Activated CD8-positive, alpha-beta T cell treated with anti-CD3 and anti-CD28 coated beads for 36 hours (primary cell): ENCODE results near the gene GPC5. TPM values are rescaled to one million over a fixed set of nuclear protein-coding genes. Genes with fewer than 3 reads are reported as not detected.

Experiments
- ATAC-seq: fragments of 200-7000 bp; cut with Tn5 transposase; one replicate; pipeline ENCODE4 v1.10.0; 2021; ENCODE audit warnings: mild to moderate bottlenecking, moderate library complexity
- CTCF ChIA-PET: fragments of 350-600 bp; sonication (Branson Sonifier 250); formaldehyde crosslinking; loops from one replicate; lab custom pipeline; 2021; ENCODE audit warnings: antibody characterized with exemption; lab: Charles Lee
- POLR2A ChIA-PET: fragments of 350-600 bp; sonication (Branson Sonifier 250); formaldehyde crosslinking; loops from one replicate; lab custom pipeline; 2021; ENCODE audit warnings: antibody characterized with exemption; lab: Charles Lee
- DNase-seq: peaks from one replicate; pipeline ENCODE4 v3.0.0-alpha.2; 2020
- H3K27ac Mint-ChIP-seq: one replicate; pipeline ENCODE4 v1.8.0; 2021; ENCODE audit warnings: mild to moderate bottlenecking, mixed read lengths
- H3K27me3 Mint-ChIP-seq: one replicate; pipeline ENCODE4 v1.8.0; 2021; ENCODE audit warnings: mixed read lengths
- H3K36me3 Mint-ChIP-seq: one replicate; pipeline ENCODE4 v1.8.0; 2021; ENCODE audit warnings: low read depth, mixed read lengths
- H3K4me1 Mint-ChIP-seq: one replicate; pipeline ENCODE4 v1.8.0; 2021; ENCODE audit warnings: low read depth, mixed read lengths
- H3K4me3 Mint-ChIP-seq: one replicate; pipeline ENCODE4 v1.8.0; 2021; ENCODE audit warnings: mild to moderate bottlenecking, moderate library complexity, mixed read lengths
- H3K9me3 Mint-ChIP-seq: one replicate; pipeline ENCODE4 v1.8.0; 2021; ENCODE audit warnings: mixed read lengths
- intact Hi-C: fragments of 100-400 bp; cut with micrococcal nuclease; formaldehyde crosslinking; loops from one replicate; pipeline ENCODE4 v1.10.0; 2022
- total RNA-seq, 2 experiments: library from RNA; stranded (reverse); gene quantifications; one replicate each; pipeline ENCODE4 v1.2.3, GENCODE V29; 2021
- TF ChIP-seq, protein P1 (sequence below): fragments of 200-600 bp; IDR thresholded peaks from one replicate; pipeline ENCODE4 v1.8.0; 2022; ENCODE audit warnings: antibody characterized with exemption, mild to moderate bottlenecking

Gene GPC5
- total RNA-seq, 2 experiments from 2014 or later: 0.13 to 0.14 TPM

DNA sequence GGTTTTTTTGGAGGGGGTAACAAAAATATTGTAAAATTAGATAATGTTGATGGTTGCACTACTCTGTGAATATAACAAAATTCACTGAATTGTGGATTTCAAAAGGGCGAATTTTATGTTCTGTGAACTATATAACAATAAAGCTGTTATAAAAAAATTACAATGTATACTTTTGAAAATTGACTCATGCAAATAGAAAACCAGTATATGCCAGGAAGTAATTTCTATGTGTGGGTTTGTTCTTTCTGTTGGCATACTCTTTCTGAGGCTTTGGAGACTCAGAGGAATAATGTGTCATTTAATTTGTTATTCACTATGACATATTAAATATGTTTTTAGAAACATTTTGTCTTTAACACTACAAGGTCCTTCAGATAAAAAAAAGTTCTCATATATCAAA is 310.1 kb downstream of the GPC5 start:
- no peak for DNase-seq
- POLR2A ChIA-PET: no interaction called here
- CTCF ChIA-PET: interaction anchor here (2.9 kb wide), 1 partner anchor 13 kb away, joined by 12 read pairs; no protein-coding TSS in a partner anchor
- Mint-ChIP-seq H3K36me3 (no peaks in the 10 kb centered on the region), H3K27me3 (no peaks in the 10 kb centered on the region), H3K4me3 (no peak overlapping the region), H3K4me1 (no peaks in the 10 kb centered on the region), H3K9me3 (no peaks in the 10 kb centered on the region), H3K27ac (no peak overlapping the region)
- no peak for ATAC-seq
- intact Hi-C loops: no loop called here
- TF ChIP-seq, protein P1, sequence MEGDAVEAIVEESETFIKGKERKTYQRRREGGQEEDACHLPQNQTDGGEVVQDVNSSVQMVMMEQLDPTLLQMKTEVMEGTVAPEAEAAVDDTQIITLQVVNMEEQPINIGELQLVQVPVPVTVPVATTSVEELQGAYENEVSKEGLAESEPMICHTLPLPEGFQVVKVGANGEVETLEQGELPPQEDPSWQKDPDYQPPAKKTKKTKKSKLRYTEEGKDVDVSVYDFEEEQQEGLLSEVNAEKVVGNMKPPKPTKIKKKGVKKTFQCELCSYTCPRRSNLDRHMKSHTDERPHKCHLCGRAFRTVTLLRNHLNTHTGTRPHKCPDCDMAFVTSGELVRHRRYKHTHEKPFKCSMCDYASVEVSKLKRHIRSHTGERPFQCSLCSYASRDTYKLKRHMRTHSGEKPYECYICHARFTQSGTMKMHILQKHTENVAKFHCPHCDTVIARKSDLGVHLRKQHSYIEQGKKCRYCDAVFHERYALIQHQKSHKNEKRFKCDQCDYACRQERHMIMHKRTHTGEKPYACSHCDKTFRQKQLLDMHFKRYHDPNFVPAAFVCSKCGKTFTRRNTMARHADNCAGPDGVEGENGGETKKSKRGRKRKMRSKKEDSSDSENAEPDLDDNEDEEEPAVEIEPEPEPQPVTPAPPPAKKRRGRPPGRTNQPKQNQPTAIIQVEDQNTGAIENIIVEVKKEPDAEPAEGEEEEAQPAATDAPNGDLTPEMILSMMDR: no peak

DNA sequence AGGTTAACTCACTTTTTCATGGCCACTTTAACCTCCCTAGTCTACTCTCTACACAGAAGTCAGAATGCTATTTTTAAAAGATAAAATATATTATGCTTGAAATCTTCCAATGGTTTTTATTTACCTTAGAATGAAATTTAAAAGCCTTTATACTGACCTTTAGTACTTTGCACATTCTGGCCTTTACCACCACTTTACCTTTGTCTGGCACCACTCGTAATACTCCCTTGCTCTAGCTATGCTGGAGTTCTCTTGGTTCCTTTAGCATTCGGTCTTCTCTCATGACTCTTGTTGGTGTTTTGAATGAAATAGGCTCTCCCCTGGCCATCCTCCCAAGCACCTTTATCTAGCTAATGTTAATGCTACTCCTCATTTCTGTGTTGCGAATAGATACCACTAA is 310.8 kb downstream of the GPC5 start:
- Mint-ChIP-seq H3K4me1 (no peaks in the 10 kb centered on the region), H3K36me3 (no peaks in the 10 kb centered on the region), H3K27me3 (no peaks in the 10 kb centered on the region), H3K4me3 (no peak overlapping the region), H3K27ac (no peak overlapping the region), H3K9me3 (no peaks in the 10 kb centered on the region)
- ChIA-PET CTCF (interaction anchor here (2.9 kb wide), 1 partner anchor 12 kb away, joined by 12 read pairs; no protein-coding TSS in a partner anchor), POLR2A (no interaction called here)
- no peak for ATAC-seq
- intact Hi-C loops: no loop called here
- no peak for DNase-seq
- TF ChIP-seq, protein P1: no peak

DNA sequence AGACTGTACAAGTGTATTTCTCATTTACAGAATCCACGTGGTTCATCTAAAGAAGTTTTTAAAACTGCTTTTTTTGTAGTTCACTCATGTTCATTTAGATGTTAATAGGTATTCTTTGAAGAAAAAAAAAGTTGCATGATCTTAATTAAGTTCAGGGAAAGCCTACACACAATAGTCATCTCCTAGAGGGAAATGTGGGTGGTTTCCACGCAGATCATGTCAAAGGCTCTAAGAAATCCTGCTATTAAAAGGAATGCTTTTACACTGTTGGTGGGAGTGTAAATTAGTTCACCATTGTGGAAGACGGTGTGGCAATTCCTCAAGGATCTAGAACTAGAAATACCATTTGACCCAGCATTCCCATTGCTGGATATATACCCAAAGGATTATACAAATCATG is 312.3 kb downstream of the GPC5 start:
- no peak for ATAC-seq
- H3K9me3 Mint-ChIP-seq: no peaks in the 10 kb centered on the region
- H3K27me3 Mint-ChIP-seq: no peaks in the 10 kb centered on the region

DNA sequence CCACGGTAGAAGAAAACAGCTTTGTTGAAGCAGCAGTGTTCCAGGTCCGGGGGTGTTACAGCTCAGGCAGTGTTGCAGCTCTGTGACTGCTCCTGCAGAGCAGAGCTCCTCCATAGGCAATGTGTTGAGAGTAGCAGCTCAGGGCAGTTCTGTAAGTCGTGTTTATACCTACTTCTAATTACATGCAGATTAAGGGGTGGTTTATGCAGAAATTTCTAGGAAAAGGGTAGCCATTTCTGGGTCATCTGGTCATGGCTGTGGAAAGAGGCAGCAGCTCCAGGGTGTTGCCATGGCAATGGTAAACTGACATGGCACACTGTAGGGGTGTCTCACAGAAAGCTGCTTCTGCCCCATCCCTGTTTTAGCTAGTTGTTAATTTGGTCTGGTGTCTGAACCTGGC is 316.4 kb downstream of the GPC5 start:
- CTCF ChIA-PET: no interaction called here

More for the DNA sequence above, 312.3 kb downstream of the GPC5 start:
- no peaks in the 10 kb centered on the region for H3K4me1 Mint-ChIP-seq
- no peak for DNase-seq
- H3K4me3 Mint-ChIP-seq: no peak overlapping the region
- CTCF ChIA-PET: no interaction called here
- POLR2A ChIA-PET: no interaction called here
- TF ChIP-seq, protein P1: no peak
- no peaks in the 10 kb centered on the region for H3K36me3 Mint-ChIP-seq
- intact Hi-C loops: no loop called here
- no peak overlapping the region for H3K27ac Mint-ChIP-seq

DNA sequence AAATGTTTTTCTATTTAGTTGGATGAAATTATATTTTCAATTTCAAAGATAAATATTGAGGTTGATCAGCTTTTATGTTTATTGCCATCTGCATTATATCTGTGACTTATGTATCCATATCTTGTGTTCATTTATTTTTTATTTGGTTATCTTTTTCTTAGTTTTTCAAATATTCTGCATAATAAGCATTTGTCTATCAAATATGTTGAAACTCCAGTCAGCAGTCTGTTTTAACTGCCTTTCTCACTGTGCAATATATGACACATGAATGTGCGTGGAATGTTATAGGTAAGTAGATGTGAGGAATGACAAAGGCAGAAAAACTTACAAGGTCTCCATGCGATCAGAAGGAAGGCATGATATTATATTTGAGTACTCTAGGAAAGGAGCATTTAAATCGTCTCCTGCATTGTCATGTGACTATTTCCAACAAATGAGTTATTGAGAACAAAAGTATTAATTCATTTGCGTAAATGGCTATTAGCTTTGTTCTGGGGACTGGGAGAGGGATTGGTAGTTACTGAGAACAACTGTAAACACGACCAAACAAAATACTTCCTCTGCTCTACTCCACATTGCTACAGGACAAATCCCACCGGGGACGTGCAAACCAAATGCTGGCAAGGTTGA is 318.1 kb downstream of the GPC5 start:
- TF ChIP-seq, protein P1: no peak
- Mint-ChIP-seq H3K4me1 (no peaks in the 10 kb centered on the region), H3K36me3 (no peaks in the 10 kb centered on the region), H3K27ac (no peak overlapping the region), H3K4me3 (no peak overlapping the region), H3K27me3 (peaks cover 6% of the 10 kb centered on the region), H3K9me3 (no peaks in the 10 kb centered on the region)
- ChIA-PET POLR2A (no interaction called here), CTCF (no interaction called here)
- no peak for DNase-seq
- intact Hi-C loops: no loop called here
- ATAC-seq: no peak

More for the DNA sequence above, 316.4 kb downstream of the GPC5 start:
- peaks cover 2% of the 10 kb centered on the region for H3K27me3 Mint-ChIP-seq
- POLR2A ChIA-PET: no interaction called here
- ATAC-seq: no peak
- TF ChIP-seq, protein P1: no peak
- no peak overlapping the region for H3K27ac Mint-ChIP-seq
- H3K4me1 Mint-ChIP-seq: no peaks in the 10 kb centered on the region
- no peaks in the 10 kb centered on the region for H3K36me3 Mint-ChIP-seq
- no peak overlapping the region for H3K4me3 Mint-ChIP-seq
- no peak for DNase-seq
- no peaks in the 10 kb centered on the region for H3K9me3 Mint-ChIP-seq
- intact Hi-C loops: no loop called here
